MCF 10A (cell line): ENCODE results near the gene NECAB2. TPM values are rescaled to one million over a fixed set of nuclear protein-coding genes. Genes with fewer than 3 reads are reported as not detected.

ENCODE experiments used
- BruUV-seq: library from RNA; stranded (reverse); fragments of 400-500 nt; replicated peaks from 2 replicates; lab custom pipeline; 2021; lab: Mats Ljungman, UMichigan
- CTCF ChIA-PET: fragments of 300-600 bp; sonication (Branson Sonifier 250); formaldehyde crosslinking; extraction: SDS; loops from one replicate; lab custom pipeline; 2021; ENCODE audit warnings: antibody characterized with exemption, inconsistent platforms; lab: Yijun Ruan, JAX
- POLR2A ChIA-PET: fragments of 300-600, 350-650 bp; sonication (Branson Sonifier 250); formaldehyde crosslinking; extraction: SDS; loops from one replicate; lab custom pipeline; 2020; ENCODE audit warnings: antibody characterized with exemption, inconsistent platforms; lab: Yijun Ruan, JAX
- DNase-seq: peaks from one replicate; pipeline ENCODE4 v3.0.0-alpha.2; 2018; ENCODE audit not compliant: unreplicated experiment
- H3K27ac Mint-ChIP-seq: one replicate; pipeline ENCODE4 v1.8.0; 2022; ENCODE audit warnings: mild to moderate bottlenecking, low read depth, mixed read lengths; ENCODE audit not compliant: unreplicated experiment
- H3K27me3 Mint-ChIP-seq: one replicate; pipeline ENCODE4 v1.8.0; 2022; ENCODE audit warnings: mixed read lengths; ENCODE audit not compliant: insufficient read depth, unreplicated experiment
- H3K36me3 Mint-ChIP-seq: one replicate; pipeline ENCODE4 v1.8.0; 2022; ENCODE audit warnings: mild to moderate bottlenecking, moderate library complexity, mixed read lengths; ENCODE audit not compliant: insufficient read depth, unreplicated experiment
- H3K4me1 Mint-ChIP-seq: one replicate; pipeline ENCODE4 v1.8.0; 2022; ENCODE audit warnings: mixed read lengths; ENCODE audit not compliant: insufficient read depth, unreplicated experiment
- H3K4me3 Mint-ChIP-seq: one replicate; pipeline ENCODE4 v1.8.0; 2022; ENCODE audit warnings: mild to moderate bottlenecking, moderate library complexity, mixed read lengths; ENCODE audit not compliant: unreplicated experiment
- H3K9me3 Mint-ChIP-seq: one replicate; pipeline ENCODE4 v1.8.0; 2022; ENCODE audit warnings: mixed read lengths; ENCODE audit not compliant: unreplicated experiment
- CTCF ChIP-seq: fragments of 200-600 bp; IDR thresholded peaks from one replicate; pipeline ENCODE4 v1.8.0; 2022; ENCODE audit warnings: antibody characterized with exemption, mild to moderate bottlenecking; ENCODE audit not compliant: unreplicated experiment
- intact Hi-C: fragments of 100-400 bp; cut with micrococcal nuclease; formaldehyde crosslinking; loops from 2 replicates; pipeline ENCODE4 v1.14.1; 2022
- total RNA-seq: library from RNA; stranded (reverse); gene quantifications from 2 replicates; pipeline ENCODE4 v1.2.3, GENCODE V29; 2022

Gene NECAB2
- total RNA-seq, 1 experiment from 2014 or later: 2.3 TPM

GRCh38 chr16:83951544-83951943 lies 16.5 kb upstream of the NECAB2 start:
- no TSS peak for BruUV-seq
- no peak overlapping the region for H3K27ac Mint-ChIP-seq
- intact Hi-C loops: loop anchor here (5.0 to 10.0 kb wide), 2 partner anchors 223 to 551 kb away; partner anchors contain the start of gene MEAK7
- no peak for DNase-seq
- H3K27me3 Mint-ChIP-seq: no peaks in the 10 kb centered on the region
- peaks cover 8% of the 10 kb centered on the region for H3K4me1 Mint-ChIP-seq
- ChIA-PET POLR2A (interaction anchor here (3.2 kb wide), 1 partner anchor 24 kb away, joined by 58 read pairs; no protein-coding TSS in a partner anchor), CTCF (interaction anchor here (0.6 to 1.2 kb wide), 3 partner anchors 41 to 129 kb away, joined by 3 to 4 read pairs (median 3); no protein-coding TSS in a partner anchor)
- H3K9me3 Mint-ChIP-seq: no peaks in the 10 kb centered on the region
- TF ChIP-seq CTCF: no peak
- no peaks in the 10 kb centered on the region for H3K36me3 Mint-ChIP-seq
- no peak overlapping the region for H3K4me3 Mint-ChIP-seq

- intact Hi-C loops: loop anchor here (5.0 to 10.0 kb wide), 2 partner anchors 222 to 550 kb away; partner anchors contain the start of gene MEAK7
- H3K36me3 Mint-ChIP-seq: no peaks in the 10 kb centered on the region
- no peak for TF ChIP-seq CTCF
- peak overlapping the region; percentile 77 for H3K4me3 Mint-ChIP-seq
- DNase-seq: peak; percentile 82
- ChIA-PET POLR2A (interaction anchor here (0.8 to 3.2 kb wide), 3 partner anchors 25 to 140 kb away, joined by 3 to 58 read pairs (median 6); partner anchors contain the start of gene MLYCD), CTCF (interaction anchor here (0.6 to 1.7 kb wide), 5 partner anchors 9 to 101 kb away, joined by 3 to 12 read pairs (median 3); no protein-coding TSS in a partner anchor)
- BruUV-seq: no TSS peak
- peak overlapping the region; percentile 70 for H3K27ac Mint-ChIP-seq
- peaks cover 8% of the 10 kb centered on the region for H3K4me1 Mint-ChIP-seq
- H3K27me3 Mint-ChIP-seq: no peaks in the 10 kb centered on the region
- H3K9me3 Mint-ChIP-seq: no peaks in the 10 kb centered on the region
Observed at GRCh38 chr16:83952587-83952939, 15.5 kb upstream of the NECAB2 start.

GRCh38 chr16:83952940-83953795 lies 14.9 kb upstream of the NECAB2 start, which contains the start of gene OSGIN1:
Gene OSGIN1, plus strand, starts transcription at chr16:83953240. Its CDS starts 4,432 bp downstream, at chr16:83957672.
- H3K36me3 Mint-ChIP-seq: no peaks in the 10 kb centered on the region
- peak within 1 kb of the TSS; percentile 77 for H3K4me3 Mint-ChIP-seq
- ChIA-PET CTCF (interaction anchor here (0.5 to 14.7 kb wide), 32 partner anchors 9 to 1808 kb away, joined by 3 to 220 read pairs (median 3); partner anchors contain the start of gene SLC38A8), POLR2A (interaction anchor here (0.8 to 3.2 kb wide), 8 partner anchors 9 to 164 kb away, joined by 3 to 58 read pairs (median 5); partner anchors contain the start of genes MBTPS1 and MLYCD)
- TF ChIP-seq CTCF: no peak
- peak within 1 kb of the TSS; percentile 70 for H3K27ac Mint-ChIP-seq
- intact Hi-C loops: loop anchor here (1.0 to 10.0 kb wide), 4 partner anchors 27 to 549 kb away; partner anchors contain the start of gene MEAK7
- no TSS peak for BruUV-seq
- DNase-seq: peak; percentile 97
- H3K9me3 Mint-ChIP-seq: no peaks in the 10 kb centered on the region
- no peaks in the 10 kb centered on the region for H3K27me3 Mint-ChIP-seq
- peaks cover 8% of the 10 kb centered on the region for H3K4me1 Mint-ChIP-seq
